ENCODE data around the gene MN1.
"Not testable (repeated sequence)": the region's sequence is repeated elsewhere in the genome, so short reads cannot be mapped to it uniquely, and the experiment has no call there.

DNA sequence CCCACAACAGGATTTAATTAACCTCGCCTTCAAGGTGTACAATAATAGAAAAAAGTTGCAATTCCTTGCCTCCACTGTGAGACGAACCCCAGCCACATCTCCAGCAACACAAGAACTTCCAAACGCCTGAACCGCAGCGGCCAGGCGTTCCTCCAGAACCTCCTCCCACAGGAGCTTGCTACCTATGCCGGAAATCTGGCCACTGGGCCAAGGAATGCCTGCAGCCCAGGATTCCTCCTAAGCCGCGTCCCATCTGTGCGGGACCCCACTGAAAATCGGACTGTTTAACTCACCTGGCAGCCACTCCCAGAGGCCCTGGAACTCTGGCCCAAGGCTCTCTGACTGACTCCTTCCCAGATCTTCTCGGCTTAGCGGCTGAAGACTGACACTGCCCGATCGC, 57.5 kb downstream of the MN1 start:
- TF ChIP-seq, protein P1, sequence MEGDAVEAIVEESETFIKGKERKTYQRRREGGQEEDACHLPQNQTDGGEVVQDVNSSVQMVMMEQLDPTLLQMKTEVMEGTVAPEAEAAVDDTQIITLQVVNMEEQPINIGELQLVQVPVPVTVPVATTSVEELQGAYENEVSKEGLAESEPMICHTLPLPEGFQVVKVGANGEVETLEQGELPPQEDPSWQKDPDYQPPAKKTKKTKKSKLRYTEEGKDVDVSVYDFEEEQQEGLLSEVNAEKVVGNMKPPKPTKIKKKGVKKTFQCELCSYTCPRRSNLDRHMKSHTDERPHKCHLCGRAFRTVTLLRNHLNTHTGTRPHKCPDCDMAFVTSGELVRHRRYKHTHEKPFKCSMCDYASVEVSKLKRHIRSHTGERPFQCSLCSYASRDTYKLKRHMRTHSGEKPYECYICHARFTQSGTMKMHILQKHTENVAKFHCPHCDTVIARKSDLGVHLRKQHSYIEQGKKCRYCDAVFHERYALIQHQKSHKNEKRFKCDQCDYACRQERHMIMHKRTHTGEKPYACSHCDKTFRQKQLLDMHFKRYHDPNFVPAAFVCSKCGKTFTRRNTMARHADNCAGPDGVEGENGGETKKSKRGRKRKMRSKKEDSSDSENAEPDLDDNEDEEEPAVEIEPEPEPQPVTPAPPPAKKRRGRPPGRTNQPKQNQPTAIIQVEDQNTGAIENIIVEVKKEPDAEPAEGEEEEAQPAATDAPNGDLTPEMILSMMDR (IDR thresholded peaks at IDR 0.05): not testable (repeated sequence)
- TF ChIP-seq POLR2A (IDR thresholded peaks at IDR 0.05): not testable (repeated sequence)

All from adrenal gland (tissue), 5 donors.